Measurements from ENCODE around the gene ZCCHC24.
A peak's percentile ranks its signal among the peaks of the same experiment; 100 is the strongest.

ZCCHC24 gene

GRCh38 chr10:79381804-79382221, 63.6 kb downstream of the ZCCHC24 start:
- no peak for TF ChIP-seq ZFX (IDR thresholded peaks at IDR 0.05)
- no peak for TF ChIP-seq CTCF (conservative IDR thresholded peaks at IDR 0.05)
- H3K27ac ChIP-seq = no peak overlapping the region

- TF ChIP-seq ZFX (IDR thresholded peaks at IDR 0.05) (no peak), CTCF (conservative IDR thresholded peaks at IDR 0.05) (no peak)
- H3K27ac ChIP-seq = peak overlapping the region; percentile 85
These were observed 64.3 kb downstream of the ZCCHC24 start for GRCh38 chr10:79380946-79381721.

- no peak for TF ChIP-seq CTCF (conservative IDR thresholded peaks at IDR 0.05)
- no peak for TF ChIP-seq ZFX (IDR thresholded peaks at IDR 0.05)
- H3K27ac ChIP-seq = peak overlapping the region; percentile 85
These were observed 65.1 kb downstream of the ZCCHC24 start for GRCh38 chr10:79380125-79380945.

GRCh38 chr10:79379512-79380124, 65.8 kb downstream of the ZCCHC24 start:
- peak overlapping the region; percentile 85 for H3K27ac ChIP-seq
- TF ChIP-seq ZFX (IDR thresholded peaks at IDR 0.05) = no peak
- TF ChIP-seq CTCF (conservative IDR thresholded peaks at IDR 0.05) = no peak

- TF ChIP-seq CTCF (conservative IDR thresholded peaks at IDR 0.05) = no peak
- no peak for TF ChIP-seq ZFX (IDR thresholded peaks at IDR 0.05)
- H3K27ac ChIP-seq = peak overlapping the region; percentile 85
These were observed 66.5 kb downstream of the ZCCHC24 start for GRCh38 chr10:79378647-79379511.

GRCh38 chr10:79378383-79378646, 67.1 kb downstream of the ZCCHC24 start:
- no peak overlapping the region for H3K27ac ChIP-seq
- no peak for TF ChIP-seq ZFX (IDR thresholded peaks at IDR 0.05)
- TF ChIP-seq CTCF (conservative IDR thresholded peaks at IDR 0.05) = no peak
